NB4 (cell line): ENCODE data around the gene CA5A.
"Not testable (repeated sequence)": the region's sequence is repeated elsewhere in the genome, so short reads cannot be mapped to it uniquely, and the experiment has no call there.

Experiments
- DNase-seq: peaks from one replicate; pipeline ENCODE4 v3.0.0; 2010; ENCODE audit warnings: low read depth
- H3K4me3 ChIP-seq: one replicate; pipeline ENCODE4 v1.5.1; 2011; ENCODE audit warnings: mild to moderate bottlenecking, low read depth, low read length, moderate library complexity
- MYC ChIP-seq: IDR thresholded peaks from 2 replicates; pipeline ENCODE4 v1.6.1; 2011; ENCODE audit warnings: low read depth, low read length
- POLR2A ChIP-seq: IDR thresholded peaks from 2 replicates; pipeline ENCODE4 v1.6.1; 2011; ENCODE audit warnings: mild to moderate bottlenecking; ENCODE audit not compliant: insufficient read length; ENCODE audit errors: extremely low read depth
- TF ChIP-seq, protein P1 (sequence below): IDR thresholded peaks from one replicate; pipeline ENCODE4 v1.5.1; 2012; ENCODE audit warnings: low read depth, low read length
- TF ChIP-seq, protein P2 (sequence below): IDR thresholded peaks from 2 replicates; pipeline ENCODE4 v1.6.1; 2011; ENCODE audit warnings: low read depth, low read length

Gene CA5A

DNA sequence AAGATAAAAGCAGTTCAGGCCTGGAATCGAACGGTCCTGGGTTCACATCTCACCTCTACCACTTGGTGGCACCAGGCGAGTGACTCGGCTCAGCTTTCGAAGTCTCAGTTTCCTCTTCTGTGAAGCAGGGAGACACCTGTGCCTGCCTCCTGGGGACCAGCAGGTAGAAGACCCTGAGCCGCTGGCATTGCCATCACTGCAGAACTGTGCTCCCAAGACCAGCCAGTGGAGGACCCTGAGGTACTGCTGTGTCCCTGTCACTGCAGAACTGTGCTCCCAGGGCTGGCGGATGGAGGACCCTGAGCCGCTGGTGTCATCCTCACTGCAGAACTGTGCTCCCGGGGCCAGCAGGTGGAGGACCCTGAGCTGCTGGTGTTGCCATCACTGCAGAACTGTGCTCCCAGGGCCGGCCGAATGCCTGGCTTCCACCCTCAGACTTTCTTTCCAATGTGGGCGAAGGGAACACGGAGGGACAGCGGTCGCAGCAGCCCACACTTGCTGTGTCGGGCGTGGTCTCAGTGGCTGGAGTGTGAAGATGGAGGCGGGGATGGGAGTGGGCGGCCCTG is 58.3 kb downstream of the CA5A start:
- no peak overlapping the region for H3K4me3 ChIP-seq
- DNase-seq: no peak
- TF ChIP-seq MYC: no peak
- TF ChIP-seq, protein P1, sequence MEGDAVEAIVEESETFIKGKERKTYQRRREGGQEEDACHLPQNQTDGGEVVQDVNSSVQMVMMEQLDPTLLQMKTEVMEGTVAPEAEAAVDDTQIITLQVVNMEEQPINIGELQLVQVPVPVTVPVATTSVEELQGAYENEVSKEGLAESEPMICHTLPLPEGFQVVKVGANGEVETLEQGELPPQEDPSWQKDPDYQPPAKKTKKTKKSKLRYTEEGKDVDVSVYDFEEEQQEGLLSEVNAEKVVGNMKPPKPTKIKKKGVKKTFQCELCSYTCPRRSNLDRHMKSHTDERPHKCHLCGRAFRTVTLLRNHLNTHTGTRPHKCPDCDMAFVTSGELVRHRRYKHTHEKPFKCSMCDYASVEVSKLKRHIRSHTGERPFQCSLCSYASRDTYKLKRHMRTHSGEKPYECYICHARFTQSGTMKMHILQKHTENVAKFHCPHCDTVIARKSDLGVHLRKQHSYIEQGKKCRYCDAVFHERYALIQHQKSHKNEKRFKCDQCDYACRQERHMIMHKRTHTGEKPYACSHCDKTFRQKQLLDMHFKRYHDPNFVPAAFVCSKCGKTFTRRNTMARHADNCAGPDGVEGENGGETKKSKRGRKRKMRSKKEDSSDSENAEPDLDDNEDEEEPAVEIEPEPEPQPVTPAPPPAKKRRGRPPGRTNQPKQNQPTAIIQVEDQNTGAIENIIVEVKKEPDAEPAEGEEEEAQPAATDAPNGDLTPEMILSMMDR: peak; percentile 18

DNA sequence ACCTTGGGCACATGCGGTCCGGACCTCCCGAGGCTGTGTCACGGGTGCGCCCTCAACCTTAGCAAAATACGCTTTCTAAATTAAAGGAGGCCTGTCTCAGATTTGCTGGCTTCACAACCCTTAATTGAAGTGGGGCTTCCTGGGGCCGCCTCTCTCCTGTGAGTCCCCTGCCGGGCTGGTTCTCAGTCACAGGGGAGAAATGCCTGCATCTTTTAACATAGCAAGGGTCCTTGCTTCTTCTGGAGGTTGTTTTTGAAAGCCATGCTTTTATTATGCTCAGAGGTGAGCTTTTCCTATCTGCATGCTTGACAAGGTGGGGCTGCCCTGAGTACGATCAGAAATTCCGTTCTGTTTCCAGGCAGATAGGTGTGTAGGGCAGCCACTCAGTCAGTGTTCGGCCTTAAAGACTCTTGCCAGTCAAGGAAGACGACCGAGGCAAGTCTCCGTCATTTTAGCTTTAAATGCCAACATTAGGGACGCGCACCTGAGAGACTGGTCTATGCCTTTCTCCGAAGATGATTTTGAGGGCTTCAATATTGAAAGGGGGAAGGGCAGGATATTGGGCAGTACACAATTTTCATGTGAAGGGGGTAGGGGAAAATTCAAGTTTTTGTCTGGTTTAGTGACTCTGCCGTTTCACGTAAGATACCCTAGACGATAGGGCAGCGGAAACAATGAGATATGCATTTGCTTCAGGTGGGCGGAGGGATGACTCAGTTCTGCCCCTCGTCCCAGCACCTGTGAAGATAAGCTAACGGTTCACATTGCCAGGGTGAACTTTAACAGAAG is 61.5 kb downstream of the CA5A start:
- no peak for DNase-seq
- no peak overlapping the region for H3K4me3 ChIP-seq
- TF ChIP-seq, protein P2, sequence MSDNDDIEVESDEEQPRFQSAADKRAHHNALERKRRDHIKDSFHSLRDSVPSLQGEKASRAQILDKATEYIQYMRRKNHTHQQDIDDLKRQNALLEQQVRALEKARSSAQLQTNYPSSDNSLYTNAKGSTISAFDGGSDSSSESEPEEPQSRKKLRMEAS: no peak
- no peak for TF ChIP-seq MYC
- no peak for TF ChIP-seq POLR2A
- TF ChIP-seq, protein P1: no peak

DNA sequence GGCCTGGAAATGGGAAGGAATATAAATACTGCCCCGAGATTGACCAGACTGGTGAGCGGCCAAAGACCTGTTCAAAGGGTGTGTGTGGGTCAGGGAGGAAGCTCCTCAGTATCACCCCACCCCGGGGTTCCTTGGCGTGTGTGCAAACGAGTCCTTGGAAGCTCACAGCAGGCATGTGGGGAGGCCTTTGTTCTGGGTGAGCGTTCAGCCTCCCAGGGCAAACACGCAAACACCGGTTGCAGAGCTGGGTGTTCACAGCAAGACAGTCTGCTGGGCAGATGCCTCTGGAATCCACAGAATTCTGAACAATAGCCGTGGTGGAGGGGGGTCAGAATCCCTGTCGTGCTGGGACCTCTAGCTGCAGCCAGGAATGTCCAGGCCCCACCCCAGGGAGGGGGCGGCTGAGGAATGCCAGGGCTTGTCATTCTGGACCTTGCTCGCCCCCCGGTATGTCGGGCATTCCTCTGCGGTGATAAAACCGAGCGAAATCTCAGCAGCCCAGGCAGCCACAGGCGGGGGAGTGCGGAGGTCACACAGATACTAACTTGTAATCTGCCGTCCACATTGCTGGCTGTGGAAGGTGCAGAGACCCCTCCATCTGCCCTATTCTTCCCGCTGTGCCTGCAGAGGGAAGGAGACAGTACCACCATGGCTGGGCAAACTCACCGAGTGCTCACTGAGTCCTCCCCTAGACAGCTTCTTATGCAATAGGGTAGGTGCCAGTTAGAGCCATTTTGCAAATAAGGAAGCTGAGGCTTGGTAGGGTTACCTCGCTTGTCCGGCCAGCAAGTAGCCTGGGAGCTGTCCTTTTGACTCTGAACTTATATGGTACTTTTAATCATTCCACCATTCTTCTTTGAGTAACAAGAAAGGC is 65.7 kb downstream of the CA5A start:
- TF ChIP-seq MYC: 0 out of 2 replicates have a peak, but pooled peaks have one; percentile 24
- DNase-seq: peak; percentile 90
- peak overlapping the region; percentile 40 for H3K4me3 ChIP-seq

DNA sequence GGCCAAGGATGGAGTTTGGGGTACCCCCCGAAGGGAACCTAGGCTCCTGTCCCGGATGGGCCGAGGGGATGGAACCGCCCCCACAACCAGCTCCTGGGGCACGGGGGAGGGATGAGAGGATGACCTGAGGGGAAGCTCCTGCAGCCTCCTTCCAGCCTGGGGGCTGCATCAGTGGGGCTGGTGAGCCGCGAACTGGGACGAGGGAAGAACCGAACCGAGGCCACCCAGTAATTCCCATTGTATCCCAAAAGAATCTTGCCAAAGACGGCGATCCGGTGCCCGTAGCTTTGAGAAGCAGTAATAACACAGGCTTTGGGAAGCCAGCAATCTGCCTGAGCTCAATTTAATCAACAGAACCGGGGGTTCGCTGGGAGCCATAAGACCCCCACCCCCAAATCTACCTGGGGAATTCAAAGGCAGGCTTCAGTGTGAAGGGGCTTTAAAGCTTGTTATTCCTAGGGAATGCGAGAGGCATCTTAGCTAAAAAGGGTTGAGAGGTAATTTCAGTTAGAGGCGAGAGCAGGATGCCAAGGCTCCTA is 66.4 kb downstream of the CA5A start:
- H3K4me3 ChIP-seq, DNase-seq: not testable (repeated sequence)

DNA sequence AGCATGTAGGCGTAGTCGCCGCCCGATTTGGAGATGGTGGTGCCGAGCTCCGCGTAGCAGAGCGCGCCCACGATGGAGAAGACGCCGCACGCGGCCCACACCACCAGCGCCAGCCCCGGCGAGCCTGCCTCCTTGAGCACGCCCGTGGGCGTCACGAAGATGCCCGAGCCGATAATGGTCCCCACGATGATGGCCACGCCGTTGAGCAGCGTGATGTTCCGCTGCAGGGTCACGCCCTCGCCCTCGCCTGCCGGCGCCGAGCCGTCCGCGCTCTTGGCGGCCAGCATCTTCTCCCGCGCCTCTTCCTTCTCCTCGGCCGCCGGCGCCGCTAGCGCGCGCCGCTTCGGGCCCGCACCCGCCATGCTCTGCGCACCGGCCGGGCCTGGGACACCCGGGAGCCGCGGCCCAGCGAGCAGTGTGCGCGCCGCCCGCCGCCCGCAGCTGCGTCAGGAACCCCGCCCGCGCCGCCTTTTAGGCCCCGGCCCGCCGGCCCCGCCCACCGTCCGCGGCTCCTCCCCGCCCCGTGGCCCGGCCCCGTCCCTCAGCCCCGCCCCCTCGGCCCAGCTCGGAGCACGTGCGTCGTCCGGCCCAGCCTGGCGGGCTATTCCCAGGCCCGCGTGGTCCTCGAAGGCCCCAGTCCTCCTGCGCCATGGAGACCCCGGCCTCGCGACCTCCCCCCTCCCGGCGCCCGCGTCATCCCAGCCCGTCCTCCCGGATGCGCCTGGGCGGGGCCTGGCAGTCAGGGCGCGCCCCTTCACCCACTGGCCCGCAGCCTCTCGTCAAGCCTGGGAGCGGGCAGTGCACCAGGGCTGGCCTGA is 67.1 kb downstream of the CA5A start, which contains the start of gene SLC7A5:
SLC7A5 (minus strand) TSS at position 447 of the 818 bp plus-strand sequence; CDS start at position 362, 85 bp downstream.
- peak; percentile 87 for DNase-seq
- H3K4me3 ChIP-seq: peak within 1 kb of the TSS; percentile 77

DNA sequence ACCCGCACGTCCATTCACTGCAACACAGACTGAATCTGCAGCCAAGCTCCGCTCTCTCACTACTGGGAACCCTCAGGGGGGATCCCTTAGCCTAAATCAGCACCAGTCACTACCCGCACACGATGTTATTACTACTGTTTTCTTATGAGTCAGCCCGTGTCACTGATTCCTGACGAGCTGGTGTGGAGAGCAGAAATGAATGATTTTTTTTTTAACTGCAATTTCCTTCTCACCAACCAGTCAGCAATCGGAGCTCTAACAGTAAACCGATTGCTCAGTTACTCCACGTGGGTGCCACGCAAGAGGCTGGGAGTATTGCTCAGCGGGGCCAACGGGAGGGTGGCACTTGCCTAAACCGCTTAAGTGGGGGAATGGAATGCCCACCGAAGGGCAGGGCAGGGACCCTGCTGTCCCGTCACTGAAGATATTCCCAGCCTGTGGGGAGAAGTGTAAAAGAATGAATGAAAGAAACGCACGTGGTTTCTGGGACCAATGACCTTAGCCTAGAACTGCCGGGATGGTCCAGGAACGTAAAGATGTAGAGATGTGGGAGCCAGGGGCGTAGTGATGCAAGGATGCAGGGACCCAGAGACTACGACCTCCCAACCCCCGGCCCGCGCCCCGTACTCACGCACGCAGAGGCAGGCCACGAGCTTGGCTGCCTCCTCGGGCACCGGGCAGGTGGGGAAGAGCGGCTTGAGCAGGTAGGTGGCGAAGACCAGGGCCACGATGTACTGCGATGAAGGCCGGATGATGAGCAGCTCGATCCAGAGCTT is 67.9 kb downstream of the CA5A start:
- peak; percentile 72 for TF ChIP-seq MYC
- TF ChIP-seq, protein P2: peak; percentile 90
- H3K4me3 ChIP-seq: peak overlapping the region; percentile 77

More for the DNA sequence above, 67.1 kb downstream of the CA5A start, which contains the start of gene SLC7A5:
- peak; percentile 90 for TF ChIP-seq POLR2A
- TF ChIP-seq, protein P2: peak; percentile 94
- TF ChIP-seq MYC: peak; percentile 78

DNA sequence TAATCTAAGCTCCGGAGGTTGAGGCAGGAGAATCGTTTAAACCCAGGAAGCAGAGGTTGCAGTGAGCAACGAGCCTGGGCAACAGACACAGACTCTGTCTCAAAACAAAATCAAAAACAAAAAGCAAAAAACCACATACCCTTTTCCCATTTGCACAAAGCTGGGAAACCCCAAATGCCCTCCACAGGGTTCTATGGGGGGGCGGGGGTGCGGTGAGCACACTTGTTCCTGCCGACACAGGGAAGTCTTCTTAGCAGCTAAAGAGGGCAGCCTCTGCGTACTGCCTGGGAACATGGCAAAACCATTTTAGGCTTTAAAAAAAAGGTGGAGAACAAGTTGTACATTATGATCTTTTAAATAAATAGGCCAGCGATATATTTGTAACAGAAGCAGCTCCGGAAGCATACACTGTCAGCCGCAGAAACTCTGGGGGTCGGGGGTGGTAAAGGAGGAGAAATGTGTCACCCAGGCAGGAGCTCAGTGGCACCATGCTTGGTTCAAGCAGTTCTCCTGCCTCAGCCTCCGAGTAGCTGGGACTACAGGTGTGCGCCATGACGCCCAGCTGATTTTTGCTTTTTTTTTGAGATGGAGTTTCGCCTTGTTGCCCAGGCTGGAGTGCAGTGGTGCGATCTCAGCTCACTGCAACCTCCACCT is 70.3 kb downstream of the CA5A start:
- peak overlapping the region; percentile 77 for H3K4me3 ChIP-seq
- peak; percentile 46 for DNase-seq

More for the DNA sequence above, 67.9 kb downstream of the CA5A start:
- peak; percentile 72 for DNase-seq
